ENCODE results near the gene FBXW12. TPM values are rescaled to one million over a fixed set of nuclear protein-coding genes. Genes with fewer than 3 reads are reported as not detected.

Gene FBXW12
- total RNA-seq, 1 experiment from 2014 or later = 2.0 TPM

GRCh38 chr3:48356419-48356818 is 15.6 kb upstream of the FBXW12 start:
- ATAC-seq (no peak), DNase-seq (ENCODE audit: low spot score) (no peak)
- Mint-ChIP-seq H3K27me3 (ENCODE audit: low read depth) (peaks cover 57% of the 10 kb centered on the region), H3K36me3 (peaks cover 4% of the 10 kb centered on the region; the same call in 1 of the 2 replicates), H3K27ac (no peak overlapping the region), H3K4me3 (no peak overlapping the region), H3K9me3 (peaks cover 27% of the 10 kb centered on the region), H3K4me1 (no peaks in the 10 kb centered on the region)
- ChIA-PET CTCF (interaction anchor here (2.2 to 2.6 kb wide), 2 partner anchors 45 to 79 kb away, joined by 8 to 15 read pairs; no protein-coding TSS in a partner anchor), POLR2A (no interaction called here)
- TF ChIP-seq USF1 (CRISPR knock-in tag; IDR thresholded peaks at IDR 0.05) = no peak
- no peak for TF ChIP-seq E2F1 (CRISPR knock-in tag; IDR thresholded peaks at IDR 0.05)
- no peak for TF ChIP-seq RELA (CRISPR knock-in tag; IDR thresholded peaks at IDR 0.05; ENCODE audit: borderline replicate concordance)
- no peak for TF ChIP-seq ZBTB43 (CRISPR knock-in tag; IDR thresholded peaks at IDR 0.05)
- no peak for TF ChIP-seq TP53 (CRISPR knock-in tag; IDR thresholded peaks at IDR 0.05)
- no peak for TF ChIP-seq KAT7 (CRISPR knock-in tag; IDR thresholded peaks at IDR 0.05; ENCODE audit: borderline replicate concordance)

- H3K4me3 Mint-ChIP-seq = no peak overlapping the region
- H3K27ac Mint-ChIP-seq = no peak overlapping the region
- CTCF ChIA-PET = interaction anchor here (1.2 kb wide), 1 partner anchor 74 kb away, joined by 4 read pairs; no protein-coding TSS in a partner anchor
- peaks cover 11% of the 10 kb centered on the region; the same call in 1 of the 2 replicates for H3K36me3 Mint-ChIP-seq
- peaks cover 35% of the 10 kb centered on the region for H3K27me3 Mint-ChIP-seq (ENCODE audit: low read depth)
- TF ChIP-seq PREB (CRISPR knock-in tag; IDR thresholded peaks at IDR 0.05; ENCODE audit: borderline replicate concordance) = no peak
- TF ChIP-seq ZNF263 (CRISPR knock-in tag; IDR thresholded peaks at IDR 0.05; ENCODE audit: low read depth) = no peak
- TF ChIP-seq ZNF416 (CRISPR knock-in tag; IDR thresholded peaks at IDR 0.05) = no peak
- no peak for TF ChIP-seq ELF4 (CRISPR knock-in tag; IDR thresholded peaks at IDR 0.05; ENCODE audit: low read depth)
- no peak for TF ChIP-seq ZNF138 (CRISPR knock-in tag; conservative IDR thresholded peaks at IDR 0.05)
- TF ChIP-seq PRRX2 (CRISPR knock-in tag; IDR thresholded peaks at IDR 0.05) = no peak
- TF ChIP-seq STAT6 (CRISPR knock-in tag; conservative IDR thresholded peaks at IDR 0.05; ENCODE audit: low read depth) = no peak
- TF ChIP-seq ATF3 (CRISPR knock-in tag; conservative IDR thresholded peaks at IDR 0.05) = no peak
- no peak for TF ChIP-seq TEAD1 (CRISPR knock-in tag; IDR thresholded peaks at IDR 0.05)
- no peak for TF ChIP-seq ZNF423 (CRISPR knock-in tag; IDR thresholded peaks at IDR 0.05)
- no peak for TF ChIP-seq ATF6 (CRISPR knock-in tag; IDR thresholded peaks at IDR 0.05)
- TF ChIP-seq ZBTB21 (CRISPR knock-in tag; IDR thresholded peaks at IDR 0.05; ENCODE audit: borderline replicate concordance) = no peak
- no peak for TF ChIP-seq ZNF317 (CRISPR knock-in tag; IDR thresholded peaks at IDR 0.05; ENCODE audit: borderline replicate concordance, low read depth)
- no peak for TF ChIP-seq ZSCAN18 (CRISPR knock-in tag; IDR thresholded peaks at IDR 0.05)
- TF ChIP-seq GABPB1 (CRISPR knock-in tag; IDR thresholded peaks at IDR 0.05) = no peak
- no peak for TF ChIP-seq CREB1 (CRISPR knock-in tag; IDR thresholded peaks at IDR 0.05)
- peaks cover 40% of the 10 kb centered on the region for H3K9me3 Mint-ChIP-seq
- no peaks in the 10 kb centered on the region for H3K4me1 Mint-ChIP-seq
- ATAC-seq = no peak
- POLR2A ChIA-PET = no interaction called here
- no peak for DNase-seq (ENCODE audit: low spot score)
These were observed 10.1 kb upstream of the FBXW12 start for GRCh38 chr3:48361928-48362327.
